Activated T-cell treated with anti-CD3 and anti-CD28 coated beads, Interleukin-2, amount 50 U/mL, for 24 hours (primary cell): ENCODE results near the gene ANP32E.
"Not testable (repeated sequence)": the region's sequence is repeated elsewhere in the genome, so short reads cannot be mapped to it uniquely, and the experiment has no call there.

Experiments
- DNase-seq: peaks from one replicate; pipeline ENCODE4 v3.0.0-alpha.2; 2020
- H3K27ac Mint-ChIP-seq: 2 replicates; pipeline ENCODE4 v1.8.0; 2020; ENCODE audit warnings: mild to moderate bottlenecking, mixed read lengths
- H3K27me3 Mint-ChIP-seq: 2 replicates; pipeline ENCODE4 v1.8.0; 2020; ENCODE audit warnings: mixed read lengths
- H3K36me3 Mint-ChIP-seq: 2 replicates; pipeline ENCODE4 v1.8.0; 2020; ENCODE audit warnings: low read depth, mixed read lengths
- H3K4me1 Mint-ChIP-seq: 2 replicates; pipeline ENCODE4 v1.8.0; 2020; ENCODE audit warnings: low read depth, mixed read lengths
- H3K4me3 Mint-ChIP-seq: 2 replicates; pipeline ENCODE4 v1.8.0; 2020; ENCODE audit warnings: mild to moderate bottlenecking, moderate library complexity, mixed read lengths
- H3K9me3 Mint-ChIP-seq: 2 replicates; pipeline ENCODE4 v1.8.0; 2020; ENCODE audit warnings: mixed read lengths

Gene ANP32E

GRCh38 chr1:150234566-150235293 is 1.2 kb downstream of the ANP32E start:
- Mint-ChIP-seq H3K4me1 (peaks cover 24% of the 10 kb centered on the region), H3K4me3 (no peak overlapping the region), H3K27ac (no peak overlapping the region), H3K9me3 (no peaks in the 10 kb centered on the region), H3K36me3 (peaks cover 39% of the 10 kb centered on the region), H3K27me3 (no peaks in the 10 kb centered on the region)
- peak; percentile 90 for DNase-seq

- H3K36me3 Mint-ChIP-seq = peaks cover 43% of the 10 kb centered on the region
- H3K27ac Mint-ChIP-seq = no peak overlapping the region
- no peak overlapping the region for H3K4me3 Mint-ChIP-seq
Observed at GRCh38 chr1:150234309-150234565, 1.7 kb downstream of the ANP32E start.

GRCh38 chr1:150233359-150234308 is 2.3 kb downstream of the ANP32E start:
- DNase-seq = peak; percentile 64
- H3K27me3 Mint-ChIP-seq = no peaks in the 10 kb centered on the region
- H3K36me3 Mint-ChIP-seq = peaks cover 49% of the 10 kb centered on the region
- no peak overlapping the region for H3K4me3 Mint-ChIP-seq
- H3K4me1 Mint-ChIP-seq = peaks cover 27% of the 10 kb centered on the region
- no peaks in the 10 kb centered on the region for H3K9me3 Mint-ChIP-seq
- no peak overlapping the region for H3K27ac Mint-ChIP-seq

More at GRCh38 chr1:150234309-150234565, 1.7 kb downstream of the ANP32E start:
- DNase-seq = no peak
- H3K9me3 Mint-ChIP-seq = no peaks in the 10 kb centered on the region
- H3K27me3 Mint-ChIP-seq = no peaks in the 10 kb centered on the region
- H3K4me1 Mint-ChIP-seq = peaks cover 24% of the 10 kb centered on the region

- Mint-ChIP-seq H3K4me1 (peaks cover 27% of the 10 kb centered on the region), H3K36me3 (peaks cover 55% of the 10 kb centered on the region)
- not testable (repeated sequence) for H3K9me3 Mint-ChIP-seq, H3K27me3 Mint-ChIP-seq, H3K27ac Mint-ChIP-seq, H3K4me3 Mint-ChIP-seq, DNase-seq
Observed at GRCh38 chr1:150232921-150233320, 3.0 kb downstream of the ANP32E start.

- not testable (repeated sequence) for H3K27me3 Mint-ChIP-seq, DNase-seq, H3K9me3 Mint-ChIP-seq, H3K4me3 Mint-ChIP-seq, H3K27ac Mint-ChIP-seq
- peaks cover 84% of the 10 kb centered on the region for H3K36me3 Mint-ChIP-seq
- peaks cover 16% of the 10 kb centered on the region for H3K4me1 Mint-ChIP-seq
Observed at GRCh38 chr1:150228246-150228645, 7.7 kb downstream of the ANP32E start.

GRCh38 chr1:150227228-150227627 is 8.7 kb downstream of the ANP32E start:
- no peak for DNase-seq
- no peaks in the 10 kb centered on the region for H3K9me3 Mint-ChIP-seq
- no peak overlapping the region for H3K4me3 Mint-ChIP-seq
- peaks cover 9% of the 10 kb centered on the region for H3K4me1 Mint-ChIP-seq
- H3K36me3 Mint-ChIP-seq = peaks cover 85% of the 10 kb centered on the region
- H3K27me3 Mint-ChIP-seq = no peaks in the 10 kb centered on the region
- H3K27ac Mint-ChIP-seq = peak overlapping the region; percentile 58

GRCh38 chr1:150226486-150226885 is 9.4 kb downstream of the ANP32E start:
- H3K36me3 Mint-ChIP-seq = peaks cover 84% of the 10 kb centered on the region
- peaks cover 5% of the 10 kb centered on the region for H3K4me1 Mint-ChIP-seq
- DNase-seq = no peak
- H3K4me3 Mint-ChIP-seq = no peak overlapping the region
- no peaks in the 10 kb centered on the region for H3K9me3 Mint-ChIP-seq
- H3K27ac Mint-ChIP-seq = peak overlapping the region; percentile 61
- no peaks in the 10 kb centered on the region for H3K27me3 Mint-ChIP-seq

GRCh38 chr1:150225546-150225945 is 10.4 kb downstream of the ANP32E start:
- DNase-seq = no peak
- Mint-ChIP-seq H3K27ac (no peak overlapping the region), H3K27me3 (no peaks in the 10 kb centered on the region), H3K4me1 (peaks cover 5% of the 10 kb centered on the region), H3K4me3 (no peak overlapping the region), H3K36me3 (peaks cover 81% of the 10 kb centered on the region), H3K9me3 (no peaks in the 10 kb centered on the region)

- DNase-seq = no peak
- Mint-ChIP-seq H3K36me3 (peaks cover 81% of the 10 kb centered on the region), H3K9me3 (no peaks in the 10 kb centered on the region), H3K4me3 (no peak overlapping the region), H3K27ac (peak overlapping the region; percentile 35), H3K4me1 (peaks cover 5% of the 10 kb centered on the region), H3K27me3 (no peaks in the 10 kb centered on the region)
Observed at GRCh38 chr1:150224983-150225382, 10.9 kb downstream of the ANP32E start.

GRCh38 chr1:150221552-150221951 is 14.4 kb downstream of the ANP32E start:
- H3K27ac Mint-ChIP-seq = no peak overlapping the region
- H3K36me3 Mint-ChIP-seq = peaks cover 71% of the 10 kb centered on the region
- no peak for DNase-seq
- no peaks in the 10 kb centered on the region for H3K9me3 Mint-ChIP-seq
- H3K4me1 Mint-ChIP-seq = no peaks in the 10 kb centered on the region
- H3K4me3 Mint-ChIP-seq = no peak overlapping the region
- no peaks in the 10 kb centered on the region for H3K27me3 Mint-ChIP-seq

- H3K27ac Mint-ChIP-seq, H3K4me3 Mint-ChIP-seq: not testable (repeated sequence)
Observed at GRCh38 chr1:150215855-150216254, 20.1 kb downstream of the ANP32E start.

GRCh38 chr1:150214099-150214756 is 21.7 kb downstream of the ANP32E start:
- Mint-ChIP-seq H3K4me3 (peak overlapping the region; percentile 82), H3K27ac (peak overlapping the region; percentile 95), H3K4me1 (peaks cover 18% of the 10 kb centered on the region), H3K36me3 (peaks cover 15% of the 10 kb centered on the region)
- H3K27me3 Mint-ChIP-seq, H3K9me3 Mint-ChIP-seq, DNase-seq: not testable (repeated sequence)

More at GRCh38 chr1:150215855-150216254, 20.1 kb downstream of the ANP32E start:
- Mint-ChIP-seq H3K4me1 (peaks cover 18% of the 10 kb centered on the region), H3K36me3 (peaks cover 31% of the 10 kb centered on the region)
- DNase-seq, H3K27me3 Mint-ChIP-seq, H3K9me3 Mint-ChIP-seq: not testable (repeated sequence)

- peaks cover 7% of the 10 kb centered on the region for H3K36me3 Mint-ChIP-seq
- peaks cover 18% of the 10 kb centered on the region for H3K4me1 Mint-ChIP-seq
Observed at GRCh38 chr1:150213170-150214098, 22.5 kb downstream of the ANP32E start.

GRCh38 chr1:150212070-150212469 is 23.8 kb downstream of the ANP32E start:
- H3K4me1 Mint-ChIP-seq = peaks cover 18% of the 10 kb centered on the region
- DNase-seq = no peak

More at GRCh38 chr1:150213170-150214098, 22.5 kb downstream of the ANP32E start:
- peak; percentile 90 for DNase-seq
- no peaks in the 10 kb centered on the region for H3K9me3 Mint-ChIP-seq
- H3K4me3 Mint-ChIP-seq = peak overlapping the region; percentile 82
- H3K27ac Mint-ChIP-seq = peak overlapping the region; percentile 95
- no peaks in the 10 kb centered on the region for H3K27me3 Mint-ChIP-seq

More at GRCh38 chr1:150212070-150212469, 23.8 kb downstream of the ANP32E start:
- peaks cover 2% of the 10 kb centered on the region for H3K36me3 Mint-ChIP-seq
- no peaks in the 10 kb centered on the region for H3K27me3 Mint-ChIP-seq
- H3K27ac Mint-ChIP-seq = no peak overlapping the region
- H3K4me3 Mint-ChIP-seq = no peak overlapping the region
- H3K9me3 Mint-ChIP-seq = no peaks in the 10 kb centered on the region
